Activated T-helper 1 cell treated with Interleukin-2 at 50 U/mL for 16 hours (primary cell): Measurements from ENCODE around the gene PLK2.

Experiments
- DNase-seq: peaks from one replicate; pipeline ENCODE4 v3.0.0-alpha.2; 2020; ENCODE audit warnings: low read depth

Gene PLK2

DNA sequence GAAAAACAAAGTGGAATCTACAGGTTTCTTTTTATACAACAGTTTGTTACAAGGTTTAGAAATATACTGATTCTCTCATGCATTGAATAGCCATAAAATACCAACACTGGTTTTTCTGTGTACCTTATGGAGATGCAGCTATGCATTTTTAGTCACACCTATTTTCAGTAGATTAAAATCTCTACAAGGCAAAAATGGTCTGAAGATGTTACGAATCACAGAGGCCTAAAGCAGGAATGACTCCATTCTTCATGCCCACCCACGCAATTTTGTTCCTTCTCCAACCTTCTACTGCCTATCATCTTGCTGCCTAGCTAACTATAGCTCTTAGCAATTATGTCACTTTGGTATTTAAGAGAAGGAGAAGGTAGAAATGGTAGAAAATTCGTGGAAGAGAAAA lies 9.9 kb downstream of the PLK2 start:
- no peak for DNase-seq

- no peak for DNase-seq
These were observed 12.7 kb downstream of the PLK2 start for GRCh38 chr5:58447226-58447625.

DNA sequence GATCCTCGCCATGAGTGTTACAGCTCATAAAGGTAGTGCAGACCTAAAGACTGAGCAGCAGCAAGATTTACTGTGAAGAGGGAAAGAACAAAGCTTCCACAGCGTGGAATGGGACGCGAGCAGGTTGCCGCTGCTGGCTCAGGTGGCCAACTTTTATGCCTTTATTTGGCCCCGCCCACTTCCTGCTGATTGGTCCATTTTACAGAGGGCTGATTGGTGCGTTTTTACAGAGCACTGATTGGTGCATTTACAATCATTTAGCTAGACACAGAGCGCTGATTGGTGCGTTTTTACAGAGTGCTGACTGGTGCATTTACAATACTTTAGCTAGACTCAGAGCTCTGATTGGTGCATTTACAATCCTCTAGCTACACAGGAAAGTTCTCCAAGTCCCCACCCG lies 13.9 kb downstream of the PLK2 start:
- DNase-seq = no peak

DNA sequence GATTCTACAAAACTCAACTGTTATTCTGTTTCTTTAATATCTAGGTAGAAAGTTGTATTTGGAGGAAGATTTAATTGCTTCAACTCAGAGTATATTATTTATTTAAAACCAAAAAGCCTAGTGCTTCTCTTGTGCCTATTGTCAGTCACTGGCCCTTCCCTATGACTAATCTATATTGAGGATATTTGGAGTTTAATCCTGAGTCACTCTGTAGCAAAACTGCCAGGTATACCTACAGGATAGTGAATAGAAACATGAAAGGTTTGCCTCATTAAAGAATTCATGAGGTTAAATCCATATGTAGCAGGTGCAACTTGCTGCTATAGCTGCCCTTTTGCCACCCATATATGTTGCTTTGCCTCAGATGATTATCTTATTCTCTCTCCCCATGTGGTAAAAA lies 15.1 kb downstream of the PLK2 start:
- no peak for DNase-seq

GRCh38 chr5:58440901-58441460 lies 18.9 kb downstream of the PLK2 start:
- DNase-seq = no peak

DNA sequence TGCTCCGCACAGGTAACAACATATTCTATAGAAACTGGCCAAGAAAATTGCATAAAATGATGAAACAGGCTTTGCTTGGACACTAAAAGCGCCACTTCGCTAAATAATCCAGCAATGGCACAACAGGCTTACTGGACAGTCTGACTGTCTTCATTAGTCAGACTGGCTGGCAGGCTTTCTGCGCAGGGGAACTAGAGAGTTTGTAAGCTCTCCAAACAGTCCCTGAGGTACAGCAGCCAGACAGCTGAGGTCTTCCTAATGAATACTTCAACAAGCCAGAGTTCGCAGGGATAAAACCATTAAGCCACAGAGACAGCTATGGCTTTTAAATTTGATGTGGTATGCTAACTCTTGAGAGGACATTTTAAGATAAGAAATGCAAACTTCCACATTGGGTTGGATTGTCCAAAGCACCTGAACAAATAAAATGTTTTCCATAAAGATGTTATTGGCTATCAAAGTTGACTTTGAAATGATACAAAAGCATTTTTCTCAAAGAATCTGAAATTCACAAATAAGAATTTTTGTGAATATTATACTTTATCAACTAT lies 20.7 kb downstream of the PLK2 start:
- no peak for DNase-seq

DNA sequence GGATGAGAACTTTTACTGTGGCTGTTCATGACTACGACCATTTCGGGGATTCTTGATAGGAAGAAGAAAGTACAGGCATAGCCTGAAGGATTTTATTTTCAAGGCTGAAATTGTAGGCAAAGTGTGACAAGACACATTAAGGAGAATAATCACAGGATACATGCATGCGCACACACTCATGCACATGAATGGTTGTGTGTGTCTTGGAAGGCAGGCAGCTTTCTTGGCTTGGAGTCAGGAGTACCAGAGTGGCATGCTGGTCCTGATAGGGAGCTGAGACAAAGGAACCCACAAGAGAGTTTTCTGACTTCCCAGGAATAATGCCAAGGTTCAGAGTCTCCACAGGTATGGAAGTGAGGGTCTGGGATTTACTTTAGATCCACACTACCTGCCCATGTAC lies 22.2 kb downstream of the PLK2 start:
- DNase-seq = no peak

DNA sequence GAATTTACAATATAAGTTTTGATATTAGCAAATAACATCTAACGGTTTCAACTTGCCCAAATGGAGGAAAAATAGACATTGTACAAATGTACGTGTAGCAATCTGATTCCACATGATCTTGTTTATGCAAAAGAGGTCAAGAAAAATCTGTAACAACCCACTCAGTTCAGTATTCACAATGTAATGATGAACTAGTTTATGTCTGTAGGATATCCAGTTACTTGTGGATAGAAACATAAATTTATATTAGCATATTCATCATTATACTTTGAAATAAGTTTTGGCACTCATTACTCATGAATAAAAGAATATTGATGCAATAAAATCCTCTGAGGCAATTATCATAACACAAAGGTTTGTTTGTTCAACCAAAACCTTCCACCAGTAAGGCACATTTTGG lies 28.1 kb downstream of the PLK2 start:
- DNase-seq = no peak

- DNase-seq = no peak
These were observed 47.0 kb downstream of the PLK2 start for GRCh38 chr5:58412932-58413331.

DNA sequence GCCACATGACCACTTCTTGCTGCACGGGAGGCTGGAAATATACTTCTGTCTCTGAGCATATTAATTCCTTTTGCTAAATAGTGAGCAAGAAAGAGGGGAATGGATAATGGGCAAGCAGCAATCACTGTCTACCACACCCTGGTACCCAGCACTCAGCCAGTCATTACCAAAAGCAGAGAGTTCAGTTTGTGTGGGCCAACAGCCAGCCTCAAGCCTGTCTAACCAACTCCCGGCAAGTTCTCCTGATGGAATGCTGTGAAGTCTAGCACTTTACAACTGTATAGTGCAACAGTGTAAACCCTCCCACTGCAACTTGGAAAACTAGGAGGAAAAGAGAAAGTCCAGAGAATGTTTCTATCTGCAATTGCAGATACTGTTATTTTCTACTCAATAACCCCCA lies 47.8 kb downstream of the PLK2 start:
- DNase-seq = no peak

DNA sequence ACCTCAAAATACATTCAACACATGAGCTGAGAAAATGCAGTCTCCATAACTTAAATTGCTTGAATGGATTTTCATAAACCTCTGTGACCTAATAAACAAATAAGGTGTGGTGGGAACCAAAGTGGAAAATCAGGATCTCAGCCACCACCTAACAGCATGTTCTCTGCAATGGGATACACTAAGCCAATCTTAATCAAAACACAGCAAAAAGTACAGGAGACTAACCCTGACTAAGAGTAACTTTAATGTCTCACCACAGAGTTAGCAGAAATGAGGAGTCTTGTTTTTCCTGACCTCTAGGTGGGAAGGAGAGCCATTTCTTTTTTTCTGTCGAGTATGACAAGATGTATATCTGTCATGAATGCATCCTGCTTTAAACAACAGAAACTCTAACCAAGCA lies 48.5 kb downstream of the PLK2 start:
- DNase-seq = no peak

DNA sequence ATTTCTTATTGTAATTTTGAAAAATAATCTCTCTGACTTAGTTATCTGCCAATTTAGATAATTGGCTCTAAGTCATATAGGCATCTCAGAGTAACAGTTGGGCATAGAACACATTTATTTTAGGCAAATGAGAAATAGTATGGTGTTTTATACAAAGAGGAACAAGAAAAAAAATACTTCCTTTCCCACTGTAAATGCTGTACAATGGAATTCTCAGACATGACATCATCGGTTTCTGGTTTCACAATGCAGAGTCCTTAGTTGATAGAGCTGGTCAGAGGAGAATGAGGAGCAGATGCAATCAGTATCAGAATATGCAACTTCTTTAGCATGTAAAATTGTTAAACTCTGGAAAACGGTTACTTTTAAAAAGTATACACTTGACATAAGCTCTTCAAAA lies 49.4 kb downstream of the PLK2 start:
- no peak for DNase-seq

DNA sequence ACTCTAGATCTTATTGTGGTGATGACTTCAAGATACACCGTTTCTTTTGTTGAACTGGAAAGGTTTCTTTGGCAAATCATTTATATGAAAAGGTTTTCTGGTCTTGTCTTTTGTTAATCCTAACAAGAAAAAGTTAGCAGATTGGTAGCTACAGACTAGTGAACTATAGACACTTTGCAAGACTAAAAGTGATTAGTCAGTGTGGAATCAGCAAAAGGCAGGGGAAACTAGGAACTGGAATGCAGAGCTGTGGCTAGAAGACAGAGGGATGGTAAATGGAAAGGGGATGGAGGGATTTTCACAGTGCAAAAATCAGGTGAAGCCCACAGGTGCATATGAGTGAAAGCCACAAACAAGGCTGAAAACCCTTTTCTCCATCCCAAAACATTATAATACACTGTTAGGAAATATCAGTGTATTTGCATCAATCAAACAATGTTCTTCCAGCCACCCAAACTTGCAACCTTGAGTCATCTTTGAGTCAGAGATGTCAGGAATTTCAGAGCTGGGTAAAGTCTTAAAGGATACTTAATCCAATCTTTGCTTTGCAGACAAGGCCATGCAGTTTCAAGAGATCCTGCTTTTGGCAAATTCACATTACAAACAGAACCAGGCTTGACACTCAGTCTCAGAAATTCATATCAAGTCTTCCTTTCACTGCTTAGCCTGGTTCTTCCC lies 52.7 kb downstream of the PLK2 start:
- no peak for DNase-seq

DNA sequence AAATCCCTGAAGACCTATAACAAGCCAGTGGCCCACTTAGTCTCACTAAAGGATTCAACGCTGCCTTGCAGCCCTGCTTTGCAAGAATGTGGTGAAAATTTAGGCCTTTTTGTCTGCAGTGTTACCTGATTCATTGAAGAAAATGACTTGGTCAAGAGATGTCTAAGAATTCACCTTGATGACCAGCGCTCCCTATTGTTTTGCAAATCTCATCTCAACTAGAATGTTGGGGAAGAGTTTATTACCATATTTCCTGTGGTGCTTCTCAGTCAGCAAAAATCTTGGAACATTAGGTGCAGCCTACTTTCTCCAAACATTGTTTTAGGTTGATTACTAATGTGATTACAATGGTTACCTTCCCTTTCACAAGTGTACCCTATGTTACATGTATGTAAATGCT lies 53.5 kb downstream of the PLK2 start:
- no peak for DNase-seq

- no peak for DNase-seq
These were observed 54.7 kb downstream of the PLK2 start for GRCh38 chr5:58405175-58405574.

DNA sequence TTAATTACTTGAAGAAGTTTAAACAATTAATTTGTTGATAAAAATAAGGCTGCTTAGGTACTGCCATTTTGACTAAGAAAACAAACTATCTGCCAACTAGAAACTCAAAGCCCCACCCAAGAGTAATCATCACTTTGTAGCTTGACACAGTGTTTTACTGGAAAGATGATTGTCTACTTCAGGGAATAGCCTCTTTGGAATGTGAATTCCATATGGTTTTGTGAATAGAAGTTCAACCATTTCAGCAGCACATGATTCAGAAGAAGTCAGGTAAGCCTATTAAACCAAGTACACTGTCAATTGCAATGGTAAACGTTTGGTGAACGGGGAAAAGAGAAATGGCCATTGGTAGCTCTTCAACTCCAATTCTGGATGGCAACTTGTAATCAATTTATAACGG lies 55.2 kb downstream of the PLK2 start:
- no peak for DNase-seq
